GM12878 (cell line): Measurements from ENCODE around the gene CORO2B.

Source experiments
- EP300 ChIP-seq, 2 experiments: fragments of 150-350 bp in 1 of 2; IDR thresholded peaks; 2 replicates each; pipeline ENCODE4 v1.6.1; 2011 to 2012; ENCODE audit warnings: low read depth in 2 of 2, low read length in 2 of 2, borderline replicate concordance in 1 of 2, improper control_type of control experiment in 1 of 2, inconsistent platforms in 1 of 2; ENCODE audit not compliant: control insufficient read depth in 1 of 2
- JUNB ChIP-seq: IDR thresholded peaks from 2 replicates; pipeline ENCODE4 v1.6.1; 2016; ENCODE audit warnings: antibody characterized with exemption, mild to moderate bottlenecking
- POLR2AphosphoS5 ChIP-seq: IDR thresholded peaks from 2 replicates; pipeline ENCODE4 v1.6.1; 2011; ENCODE audit warnings: mild to moderate bottlenecking, low read length, inconsistent platforms
- SP1 ChIP-seq: IDR thresholded peaks from one replicate; pipeline ENCODE4 v1.6.1; 2011; ENCODE audit warnings: low read depth, low read length
- TAF1 ChIP-seq: IDR thresholded peaks from 2 replicates; pipeline ENCODE4 v1.6.1; 2011; ENCODE audit warnings: mild to moderate bottlenecking, low read depth, low read length, borderline replicate concordance
- TARDBP ChIP-seq: IDR thresholded peaks from 2 replicates; pipeline ENCODE4 v1.6.1; 2016; ENCODE audit warnings: borderline replicate concordance
- TF ChIP-seq, protein P1 (sequence below), 3 experiments: IDR thresholded peaks in 2 of 3; conservative IDR thresholded peaks in 1 of 3; 2 replicates each; pipeline ENCODE4 v1.5.1; 2011; ENCODE audit warnings: low read depth in 3 of 3, low read length in 3 of 3, mild to moderate bottlenecking in 3 of 3, control low read depth in 2 of 3, moderate library complexity in 2 of 3, inconsistent platforms in 1 of 3, mixed read lengths in 1 of 3; ENCODE audit not compliant: control insufficient read depth in 2 of 3, insufficient read depth in 1 of 3; ENCODE audit errors: extremely low read depth in 1 of 3

DNA sequence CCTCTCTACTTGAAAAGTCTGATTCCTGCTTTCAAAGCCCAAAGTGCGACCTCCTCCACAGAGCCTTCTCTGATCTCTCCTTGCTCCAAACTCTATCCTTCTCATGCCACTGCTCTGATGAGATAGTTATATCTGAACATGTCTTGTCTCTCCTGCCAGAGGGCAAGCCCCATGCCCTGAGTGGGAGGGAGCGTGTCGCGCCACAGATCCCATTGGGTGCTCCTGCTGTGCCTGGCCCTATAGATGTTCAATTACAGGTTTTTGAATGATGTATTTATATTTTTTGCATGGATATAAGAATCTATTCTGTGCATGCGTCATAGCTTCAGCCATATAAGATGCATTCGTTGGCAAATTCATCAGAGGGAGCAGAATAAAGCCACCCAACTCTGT is 20.4 kb downstream of the CORO2B start:
- no peak for TF ChIP-seq TARDBP
- no peak for TF ChIP-seq EP300 (IDR thresholded peaks at IDR 0.05; ENCODE audit: borderline replicate concordance in 1 of 2, control insufficient read depth in 1 of 2, low read depth in 2 of 2, low read length in 2 of 2)
- no peak for TF ChIP-seq SP1
- TF ChIP-seq TAF1, result no peak
- TF ChIP-seq, protein P1, sequence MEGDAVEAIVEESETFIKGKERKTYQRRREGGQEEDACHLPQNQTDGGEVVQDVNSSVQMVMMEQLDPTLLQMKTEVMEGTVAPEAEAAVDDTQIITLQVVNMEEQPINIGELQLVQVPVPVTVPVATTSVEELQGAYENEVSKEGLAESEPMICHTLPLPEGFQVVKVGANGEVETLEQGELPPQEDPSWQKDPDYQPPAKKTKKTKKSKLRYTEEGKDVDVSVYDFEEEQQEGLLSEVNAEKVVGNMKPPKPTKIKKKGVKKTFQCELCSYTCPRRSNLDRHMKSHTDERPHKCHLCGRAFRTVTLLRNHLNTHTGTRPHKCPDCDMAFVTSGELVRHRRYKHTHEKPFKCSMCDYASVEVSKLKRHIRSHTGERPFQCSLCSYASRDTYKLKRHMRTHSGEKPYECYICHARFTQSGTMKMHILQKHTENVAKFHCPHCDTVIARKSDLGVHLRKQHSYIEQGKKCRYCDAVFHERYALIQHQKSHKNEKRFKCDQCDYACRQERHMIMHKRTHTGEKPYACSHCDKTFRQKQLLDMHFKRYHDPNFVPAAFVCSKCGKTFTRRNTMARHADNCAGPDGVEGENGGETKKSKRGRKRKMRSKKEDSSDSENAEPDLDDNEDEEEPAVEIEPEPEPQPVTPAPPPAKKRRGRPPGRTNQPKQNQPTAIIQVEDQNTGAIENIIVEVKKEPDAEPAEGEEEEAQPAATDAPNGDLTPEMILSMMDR (IDR thresholded peaks at IDR 0.05 in 2 of 3, conservative IDR thresholded peaks at IDR 0.05 in 1 of 3; ENCODE audit: control insufficient read depth in 2 of 3, extremely low read depth in 1 of 3, insufficient read depth in 1 of 3, low read depth in 3 of 3, low read length in 3 of 3), result no peak
- no peak for TF ChIP-seq JUNB
- no peak for TF ChIP-seq POLR2AphosphoS5
